GM12874 (cell line): ENCODE measurements around the gene FCSK.

Source experiments
- TF ChIP-seq, protein P1 (sequence below): IDR thresholded peaks from 2 replicates; pipeline ENCODE4 v1.5.1; 2011; ENCODE audit warnings: low read depth, mild to moderate bottlenecking, control low read depth, low read length, moderate library complexity; ENCODE audit not compliant: insufficient read depth

Gene FCSK

DNA sequence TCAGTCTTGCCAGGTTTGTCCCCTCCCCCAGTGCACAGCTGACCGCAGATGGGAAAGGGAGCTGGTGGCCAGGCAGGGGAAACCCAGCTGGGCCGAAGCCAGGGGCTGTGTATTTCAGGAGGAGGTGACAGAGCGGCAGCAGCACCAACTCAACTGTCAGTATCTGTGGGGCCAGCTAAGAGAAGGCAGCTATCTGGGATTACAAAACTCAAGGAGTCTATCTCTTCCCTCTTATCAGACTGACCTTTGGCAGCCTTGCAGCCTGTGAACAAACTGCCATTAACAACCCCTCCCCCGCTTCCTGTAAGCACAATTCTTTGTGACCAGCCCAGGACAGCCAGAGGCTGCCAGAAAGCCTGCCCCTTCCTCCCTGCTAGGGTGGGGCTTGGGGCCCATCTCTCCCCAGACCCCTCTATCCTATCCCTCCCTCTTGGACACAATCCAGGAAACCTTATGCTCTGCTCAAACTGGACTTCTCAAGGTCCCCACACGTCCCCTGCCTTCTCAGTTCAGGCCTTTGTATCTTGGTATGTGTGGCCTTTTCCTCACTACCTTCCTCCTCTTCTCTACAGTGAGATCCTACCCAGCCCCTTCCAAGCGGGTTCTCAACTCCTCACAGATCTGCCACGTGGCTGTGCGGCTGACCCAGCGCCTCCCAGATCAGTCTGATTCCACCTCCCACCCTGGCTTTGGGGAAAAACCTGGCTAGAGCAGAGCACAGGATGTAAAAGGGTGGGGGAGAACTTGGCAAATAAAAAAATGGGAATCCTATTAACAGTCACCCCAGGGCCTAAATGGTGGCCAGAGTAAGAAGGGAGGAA, 26.0 kb upstream of the FCSK start:
- TF ChIP-seq, protein P1, sequence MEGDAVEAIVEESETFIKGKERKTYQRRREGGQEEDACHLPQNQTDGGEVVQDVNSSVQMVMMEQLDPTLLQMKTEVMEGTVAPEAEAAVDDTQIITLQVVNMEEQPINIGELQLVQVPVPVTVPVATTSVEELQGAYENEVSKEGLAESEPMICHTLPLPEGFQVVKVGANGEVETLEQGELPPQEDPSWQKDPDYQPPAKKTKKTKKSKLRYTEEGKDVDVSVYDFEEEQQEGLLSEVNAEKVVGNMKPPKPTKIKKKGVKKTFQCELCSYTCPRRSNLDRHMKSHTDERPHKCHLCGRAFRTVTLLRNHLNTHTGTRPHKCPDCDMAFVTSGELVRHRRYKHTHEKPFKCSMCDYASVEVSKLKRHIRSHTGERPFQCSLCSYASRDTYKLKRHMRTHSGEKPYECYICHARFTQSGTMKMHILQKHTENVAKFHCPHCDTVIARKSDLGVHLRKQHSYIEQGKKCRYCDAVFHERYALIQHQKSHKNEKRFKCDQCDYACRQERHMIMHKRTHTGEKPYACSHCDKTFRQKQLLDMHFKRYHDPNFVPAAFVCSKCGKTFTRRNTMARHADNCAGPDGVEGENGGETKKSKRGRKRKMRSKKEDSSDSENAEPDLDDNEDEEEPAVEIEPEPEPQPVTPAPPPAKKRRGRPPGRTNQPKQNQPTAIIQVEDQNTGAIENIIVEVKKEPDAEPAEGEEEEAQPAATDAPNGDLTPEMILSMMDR: no peak

DNA sequence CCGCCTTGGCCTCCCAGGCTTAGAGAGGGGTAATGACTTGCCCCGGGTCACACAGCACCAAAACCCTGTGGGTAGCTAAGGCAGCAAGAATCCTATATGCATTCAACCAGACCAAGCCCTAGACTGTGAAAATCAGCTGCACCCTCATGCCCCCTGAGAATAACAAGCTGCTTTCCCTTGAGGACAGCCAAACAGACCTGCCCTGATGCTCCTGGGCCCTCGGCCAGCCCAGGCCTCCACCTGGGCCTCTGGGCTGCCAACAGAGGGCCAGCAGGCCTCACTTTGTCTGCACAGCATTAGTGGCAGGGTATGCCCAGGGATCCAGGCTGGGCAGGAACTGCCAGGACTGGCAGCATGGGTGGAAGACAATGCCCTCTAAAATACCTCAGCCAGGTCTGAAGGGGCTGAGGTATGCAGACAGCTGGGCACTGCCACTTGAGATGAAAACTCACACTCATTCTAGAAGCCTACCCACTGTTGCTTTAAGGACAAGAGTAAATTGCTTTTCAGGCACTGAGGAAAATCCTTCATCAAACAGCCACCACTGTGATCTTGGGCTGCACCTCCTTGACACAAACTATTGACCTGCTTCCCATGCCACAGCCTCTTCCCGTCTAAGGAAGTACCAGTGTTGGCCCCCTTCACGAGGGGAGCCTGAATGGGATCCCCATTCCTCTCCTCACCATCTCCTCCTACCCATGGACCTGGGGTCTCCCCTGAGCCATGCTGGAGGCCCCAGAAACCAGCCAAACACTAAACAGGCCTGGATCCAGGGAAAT, 24.3 kb upstream of the FCSK start:
- TF ChIP-seq, protein P1: no peak

- TF ChIP-seq, protein P1: no peak
These were observed 23.5 kb upstream of the FCSK start for GRCh38 chr16:70430667-70431536.

DNA sequence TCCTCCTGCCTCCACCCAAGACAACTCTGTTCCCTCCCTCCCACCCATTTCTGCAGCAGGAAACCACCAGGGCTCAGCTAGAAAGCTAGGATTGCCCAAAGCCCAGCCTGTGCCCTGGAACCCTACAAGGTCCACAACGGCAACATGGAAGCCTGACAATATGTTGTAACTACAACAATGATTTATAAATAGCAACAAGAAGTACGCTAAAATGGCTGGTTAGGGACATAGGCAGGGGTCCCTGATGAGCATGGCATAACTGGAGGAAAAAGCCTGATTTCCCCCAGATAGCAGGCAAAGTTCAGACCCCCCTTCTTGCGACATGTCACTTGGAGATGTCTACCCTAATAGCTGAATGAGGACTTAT, 22.1 kb upstream of the FCSK start:
- TF ChIP-seq, protein P1: no peak

DNA sequence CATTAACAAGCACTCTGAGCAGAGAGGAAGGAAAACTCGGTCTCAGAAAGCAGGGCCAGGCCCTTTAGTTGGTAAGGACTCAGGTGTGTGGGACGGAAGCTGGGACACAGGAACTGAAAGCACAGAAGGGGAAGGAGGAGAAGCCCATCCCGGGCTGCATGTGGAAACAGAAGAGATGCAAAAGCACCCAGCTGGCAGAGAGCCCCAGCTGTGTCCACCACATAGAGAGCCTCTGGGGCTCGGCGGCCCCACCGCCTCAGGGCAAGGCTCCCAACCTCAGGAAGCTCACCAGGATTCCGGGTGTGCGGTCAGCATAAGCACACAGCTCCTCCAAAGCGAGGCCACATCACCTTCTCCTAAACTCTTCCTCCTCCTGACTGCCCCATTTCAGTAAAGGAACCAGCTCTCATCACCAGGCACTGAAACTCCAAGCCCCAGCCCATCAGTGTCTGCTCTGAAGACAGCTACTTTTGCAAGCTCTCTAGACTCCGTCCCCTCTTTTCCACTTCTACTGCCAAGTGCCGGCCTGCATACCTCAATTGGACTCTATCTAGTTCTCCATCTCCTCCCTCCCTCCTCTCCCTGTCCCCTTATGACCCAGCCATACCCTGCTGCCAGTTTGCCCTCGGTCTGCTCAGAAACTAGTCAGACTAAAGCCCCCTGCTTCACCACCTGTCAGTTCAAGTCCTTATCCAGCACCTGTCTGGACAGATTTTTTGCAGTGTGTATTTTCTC, 21.5 kb upstream of the FCSK start:
- TF ChIP-seq, protein P1: no peak

DNA sequence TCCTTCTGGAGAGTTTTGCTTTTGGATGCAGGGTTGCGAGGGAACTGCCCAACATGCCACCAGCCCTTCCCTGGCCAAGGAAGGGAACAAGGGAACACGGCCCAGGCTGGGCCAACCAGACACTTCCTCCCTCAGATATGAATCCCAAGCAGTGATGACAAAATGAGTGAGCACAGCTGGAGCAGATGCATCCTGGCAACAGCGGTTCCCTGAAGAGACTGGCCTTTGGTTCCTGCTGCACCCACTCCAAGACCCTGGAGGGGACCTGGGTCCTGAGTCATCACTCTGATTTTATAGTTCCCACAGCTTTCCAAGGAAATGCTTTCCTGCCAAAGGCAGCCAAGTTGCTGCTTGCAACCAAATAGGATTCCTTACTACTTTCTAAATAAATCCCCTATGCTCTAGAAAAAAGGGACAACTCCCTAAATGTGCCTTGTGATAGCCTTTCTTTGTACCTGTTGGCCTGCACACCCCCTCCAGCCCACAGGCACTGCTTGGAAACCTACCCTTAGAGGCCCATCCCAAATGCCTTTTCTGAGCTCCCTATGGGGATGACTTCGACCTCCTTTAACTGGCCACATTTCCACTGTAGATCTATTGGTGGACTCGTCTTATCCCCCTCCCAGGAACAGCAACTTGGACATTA, 20.8 kb upstream of the FCSK start:
- TF ChIP-seq, protein P1: no peak
